ENCODE measurements around the gene PRR19.
A peak's percentile ranks its signal among the peaks of the same experiment; 100 is the strongest.

PRR19 gene

GRCh38 chr19:42283188-42284065, 18.5 kb upstream of the PRR19 start:
- DNase-seq (ENCODE audit: low read depth in 2 of 2) = peak; percentile 87 to 95

GRCh38 chr19:42284066-42284501, 17.8 kb upstream of the PRR19 start:
- peak; percentile 59 to 67 for DNase-seq (ENCODE audit: low read depth in 2 of 2)

DNA sequence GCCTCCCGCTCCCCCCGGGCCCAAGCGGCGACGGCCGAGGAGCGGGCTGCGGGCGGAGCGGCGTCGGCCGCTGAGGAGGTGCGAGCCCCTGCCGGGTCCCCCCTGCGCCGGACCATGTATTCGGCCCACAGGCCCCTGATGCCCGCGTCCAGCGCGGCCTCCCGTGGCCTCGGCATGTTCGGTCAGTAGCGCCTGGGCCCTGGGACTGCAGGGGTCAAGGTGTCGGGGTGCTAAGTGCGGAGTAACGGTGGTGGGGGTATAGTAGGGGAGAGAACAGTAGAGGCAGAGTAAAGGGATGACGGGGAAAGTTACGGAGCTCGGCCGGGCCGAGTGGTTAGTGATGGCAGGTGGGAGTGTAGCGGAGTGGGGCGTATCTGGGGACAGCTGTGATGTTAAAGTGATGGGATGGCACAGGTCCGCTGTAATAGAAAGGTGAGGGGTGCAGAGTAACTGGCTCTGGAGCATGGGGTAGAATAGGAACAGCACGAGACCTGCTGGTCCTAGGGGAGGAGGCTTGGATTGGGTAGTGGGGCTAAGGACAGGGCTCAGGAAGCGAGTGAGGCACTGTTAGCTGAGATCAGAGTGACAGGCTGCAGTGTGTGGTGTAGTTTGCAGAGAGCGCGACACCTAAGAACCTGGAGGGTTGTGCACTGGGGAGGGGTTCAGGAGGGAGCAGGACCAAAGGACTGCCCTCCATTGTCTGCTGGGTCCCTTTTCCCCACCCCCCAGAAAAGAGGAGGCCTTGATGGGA, 17.2 kb upstream of the PRR19 start:
- DNase-seq (ENCODE audit: low read depth in 2 of 2) = no peak

- no peak for DNase-seq (ENCODE audit: low read depth in 2 of 2)
Measured at GRCh38 chr19:42285541-42285941, 16.4 kb upstream of the PRR19 start.

GRCh38 chr19:42285988-42286348, 16.0 kb upstream of the PRR19 start:
- no peak for DNase-seq (ENCODE audit: low read depth in 2 of 2)

- DNase-seq (ENCODE audit: low read depth in 2 of 2) = no peak
Measured at GRCh38 chr19:42286349-42287016, 15.4 kb upstream of the PRR19 start.

DNA sequence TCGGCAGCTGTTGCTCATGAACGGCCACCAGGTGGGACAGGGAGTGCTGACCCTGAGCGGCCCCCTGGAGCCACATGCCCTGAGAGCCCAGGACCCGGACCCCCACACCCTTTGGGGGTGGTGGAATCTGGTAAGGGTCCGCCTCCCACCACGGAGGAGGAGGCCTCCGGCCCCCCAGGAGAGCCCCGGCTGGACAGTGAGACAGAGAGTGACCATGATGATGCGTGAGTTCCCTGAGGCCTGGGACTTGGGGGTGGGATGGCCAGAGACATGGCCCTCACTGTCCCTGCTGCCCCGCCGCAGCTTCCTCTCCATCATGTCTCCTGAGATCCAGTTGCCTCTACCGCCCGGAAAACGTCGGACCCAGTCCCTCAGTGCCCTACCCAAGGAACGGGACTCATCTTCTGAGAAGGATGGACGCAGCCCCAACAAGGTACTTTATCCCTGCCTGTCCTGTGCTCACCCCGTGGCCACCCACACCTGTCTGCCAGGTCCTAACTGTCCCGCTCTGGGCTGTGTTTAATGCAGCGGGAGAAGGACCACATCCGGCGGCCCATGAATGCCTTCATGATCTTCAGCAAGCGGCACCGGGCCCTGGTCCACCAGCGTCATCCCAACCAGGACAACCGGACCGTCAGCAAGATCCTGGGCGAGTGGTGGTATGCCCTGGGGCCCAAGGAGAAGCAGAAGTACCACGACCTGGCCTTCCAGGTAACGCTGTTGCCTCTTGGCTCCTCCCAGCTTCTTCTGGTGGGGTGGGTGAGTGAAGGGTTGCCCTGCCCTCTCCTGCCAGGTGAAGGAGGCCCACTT, 14.7 kb upstream of the PRR19 start:
- DNase-seq (ENCODE audit: low read depth in 2 of 2) = no peak

DNA sequence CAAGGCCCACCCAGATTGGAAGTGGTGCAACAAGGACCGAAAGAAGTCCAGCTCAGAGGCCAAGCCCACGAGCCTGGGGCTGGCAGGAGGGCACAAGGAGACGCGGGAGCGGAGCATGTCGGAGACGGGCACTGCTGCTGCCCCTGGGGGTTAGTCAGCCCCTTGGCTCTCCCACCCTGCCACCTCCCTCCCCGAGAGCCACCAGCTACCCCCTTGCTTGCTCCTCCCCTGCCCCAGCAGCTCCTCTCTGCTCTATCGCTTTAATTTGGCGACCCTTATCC, 14.2 kb upstream of the PRR19 start:
- no peak for DNase-seq (ENCODE audit: low read depth in 2 of 2)

DNA sequence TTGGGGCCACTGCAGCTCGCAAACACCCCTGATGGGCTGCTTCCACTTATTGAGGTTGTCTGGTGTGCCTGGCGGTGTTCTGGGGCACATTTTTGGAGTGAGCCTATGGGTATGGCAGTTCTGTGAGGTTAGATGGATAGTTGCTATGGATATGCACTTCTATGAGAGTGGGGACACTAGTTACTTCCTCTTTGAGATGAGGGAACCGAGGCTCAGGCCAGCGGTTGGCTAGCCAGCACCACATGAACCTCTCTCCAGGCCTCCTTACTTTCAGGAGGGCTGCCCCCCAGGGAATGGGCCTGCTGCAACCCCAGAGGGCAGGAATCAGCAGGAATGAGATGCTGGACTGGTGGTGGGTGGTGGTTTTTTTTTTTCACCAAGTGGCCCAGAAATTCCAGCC, 13.5 kb upstream of the PRR19 start:
- DNase-seq (ENCODE audit: low read depth in 2 of 2) = no peak

- no peak for DNase-seq (ENCODE audit: low read depth in 2 of 2)
Measured at GRCh38 chr19:42288881-42289555, 12.9 kb upstream of the PRR19 start.

DNA sequence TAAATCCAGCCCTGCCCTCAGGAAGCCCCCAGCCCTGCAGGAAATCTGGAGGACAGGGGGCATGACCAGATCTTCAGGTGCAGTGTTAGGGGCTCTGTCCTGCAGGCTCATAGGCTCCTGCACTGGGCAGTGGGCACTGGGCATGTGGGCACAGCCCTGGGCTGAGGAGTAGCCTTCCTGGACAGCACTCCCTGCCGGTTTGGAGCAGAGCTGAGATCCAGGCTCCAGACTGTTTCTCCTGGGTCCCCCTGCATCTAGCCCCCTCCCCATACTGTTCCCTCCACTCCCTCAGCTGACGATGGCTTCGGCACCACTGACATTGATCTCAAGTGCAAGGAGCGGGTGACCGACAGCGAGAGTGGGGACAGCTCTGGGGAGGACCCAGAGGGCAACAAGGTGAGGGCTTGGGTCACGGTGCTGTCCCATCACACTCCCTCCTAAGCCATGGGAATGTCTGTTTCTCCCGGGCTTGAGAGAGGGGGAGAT, 12.3 kb upstream of the PRR19 start:
- no peak for DNase-seq (ENCODE audit: low read depth in 2 of 2)

DNA sequence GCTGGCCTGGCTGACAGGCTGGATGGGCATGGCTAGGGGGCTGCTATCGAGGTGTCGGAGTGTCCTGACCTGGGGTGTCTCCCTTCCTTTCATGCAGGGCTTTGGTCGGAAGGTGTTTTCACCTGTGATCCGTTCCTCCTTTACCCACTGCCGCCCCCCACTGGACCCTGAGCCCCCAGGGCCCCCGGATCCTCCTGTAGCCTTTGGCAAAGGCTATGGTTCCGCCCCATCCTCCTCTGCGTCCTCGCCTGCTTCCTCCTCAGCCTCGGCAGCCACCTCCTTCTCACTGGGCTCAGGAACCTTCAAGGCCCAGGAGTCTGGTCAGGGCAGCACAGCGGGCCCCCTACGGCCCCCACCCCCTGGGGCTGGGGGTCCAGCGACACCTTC, 11.8 kb upstream of the PRR19 start:
- no peak for DNase-seq (ENCODE audit: low read depth in 2 of 2)

- no peak for DNase-seq (ENCODE audit: low read depth in 2 of 2)
Measured at GRCh38 chr19:42290523-42291434, 11.2 kb upstream of the PRR19 start.

DNA sequence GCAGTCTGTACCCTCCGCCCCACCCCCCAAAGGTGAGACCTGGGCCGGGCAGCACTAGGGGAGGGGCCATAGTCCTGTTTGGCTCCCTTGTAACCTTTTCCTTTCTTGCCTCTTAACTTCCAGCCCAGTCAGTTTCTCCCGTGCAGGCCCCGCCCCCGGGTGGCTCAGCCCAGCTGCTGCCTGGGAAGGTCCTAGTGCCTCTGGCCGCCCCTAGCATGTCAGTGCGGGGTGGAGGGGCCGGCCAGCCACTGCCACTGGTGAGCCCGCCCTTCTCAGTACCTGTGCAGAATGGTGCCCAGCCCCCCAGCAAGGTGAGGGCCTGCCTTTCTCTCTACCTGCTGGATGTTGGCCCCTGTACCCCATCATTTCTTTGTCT, 10.5 kb upstream of the PRR19 start:
- DNase-seq (ENCODE audit: low read depth in 2 of 2) = no peak

DNA sequence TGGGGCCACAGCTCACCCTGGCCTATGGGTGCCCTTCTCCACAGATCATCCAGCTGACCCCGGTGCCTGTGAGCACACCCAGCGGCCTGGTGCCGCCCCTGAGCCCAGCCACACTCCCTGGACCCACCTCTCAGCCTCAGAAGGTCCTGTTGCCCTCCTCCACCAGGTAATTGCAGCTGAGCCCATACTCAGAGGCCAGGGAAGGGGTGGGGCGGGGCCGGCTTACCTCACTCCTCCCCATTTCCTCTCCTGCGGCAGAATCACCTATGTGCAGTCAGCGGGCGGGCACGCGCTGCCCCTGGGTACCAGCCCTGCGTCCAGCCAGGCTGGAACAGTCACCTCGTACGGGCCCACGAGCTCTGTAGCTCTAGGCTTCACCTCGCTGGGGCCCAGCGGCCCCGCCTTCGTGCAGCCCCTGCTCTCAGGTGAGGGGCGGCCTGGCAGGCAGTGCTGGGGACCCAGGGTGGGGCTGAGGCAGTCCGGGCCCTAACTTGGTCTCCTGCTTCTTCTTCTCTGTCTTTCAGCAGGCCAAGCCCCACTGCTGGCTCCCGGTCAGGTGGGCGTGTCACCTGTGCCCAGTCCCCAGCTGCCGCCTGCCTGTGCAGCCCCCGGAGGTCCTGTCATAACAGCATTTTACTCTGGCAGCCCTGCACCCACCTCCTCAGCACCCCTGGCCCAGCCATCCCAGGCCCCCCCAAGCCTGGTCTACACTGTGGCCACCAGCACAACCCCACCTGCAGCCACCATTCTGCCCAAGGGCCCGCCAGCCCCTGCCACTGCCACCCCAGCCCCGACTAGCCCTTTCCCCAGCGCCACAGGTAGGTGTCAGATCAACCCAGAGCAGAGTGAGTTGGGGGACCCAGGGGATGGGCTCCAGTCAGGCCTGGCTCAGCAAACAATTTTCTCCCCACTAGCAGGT, 9.6 kb upstream of the PRR19 start:
- DNase-seq (ENCODE audit: low read depth in 2 of 2) = no peak

DNA sequence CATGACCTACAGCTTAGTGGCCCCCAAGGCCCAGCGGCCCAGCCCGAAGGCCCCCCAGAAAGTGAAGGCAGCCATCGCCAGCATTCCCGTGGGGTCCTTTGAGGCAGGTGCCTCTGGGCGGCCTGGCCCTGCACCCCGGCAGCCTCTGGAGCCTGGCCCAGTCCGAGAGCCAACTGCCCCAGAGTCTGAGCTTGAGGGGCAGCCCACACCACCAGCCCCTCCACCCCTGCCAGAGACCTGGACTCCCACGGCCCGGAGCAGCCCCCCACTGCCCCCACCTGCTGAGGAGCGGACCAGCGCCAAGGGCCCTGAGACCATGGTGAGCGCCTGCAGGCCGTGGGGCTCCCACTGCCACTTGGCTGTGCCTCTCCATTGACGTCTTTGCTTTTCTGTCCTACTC, 9.0 kb upstream of the PRR19 start:
- no peak for DNase-seq (ENCODE audit: low read depth in 2 of 2)

DNA sequence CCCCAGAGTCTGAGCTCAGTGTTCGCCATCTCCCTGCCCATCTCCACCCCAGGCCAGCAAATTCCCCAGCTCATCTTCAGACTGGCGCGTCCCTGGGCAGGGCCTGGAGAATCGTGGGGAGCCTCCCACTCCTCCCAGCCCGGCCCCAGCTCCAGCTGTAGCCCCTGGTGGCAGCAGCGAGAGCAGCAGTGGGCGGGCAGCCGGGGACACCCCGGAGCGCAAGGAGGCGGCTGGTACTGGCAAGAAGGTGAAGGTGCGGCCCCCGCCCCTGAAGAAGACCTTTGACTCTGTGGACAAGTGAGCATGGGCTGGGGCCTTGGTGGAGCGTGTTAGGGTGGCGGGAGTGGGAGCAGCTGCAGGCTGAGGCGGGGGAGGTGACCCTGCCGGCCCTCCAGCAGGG, 8.4 kb upstream of the PRR19 start:
- no peak for DNase-seq (ENCODE audit: low read depth in 2 of 2)

DNA sequence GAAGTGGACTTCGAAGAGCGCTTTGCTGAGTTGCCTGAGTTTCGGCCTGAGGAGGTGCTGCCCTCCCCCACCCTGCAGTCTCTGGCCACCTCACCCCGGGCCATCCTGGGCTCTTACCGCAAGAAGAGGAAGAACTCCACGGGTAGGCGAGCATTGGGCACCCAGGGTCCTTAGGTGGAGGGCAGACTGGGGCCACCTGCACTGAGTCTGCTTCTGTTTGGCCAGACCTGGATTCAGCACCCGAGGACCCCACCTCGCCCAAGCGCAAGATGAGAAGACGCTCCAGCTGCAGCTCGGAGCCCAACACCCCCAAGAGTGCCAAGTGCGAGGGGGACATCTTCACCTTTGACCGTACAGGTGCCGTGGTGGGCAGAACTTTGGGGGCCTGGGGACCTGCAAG, 8.0 kb upstream of the PRR19 start:
- DNase-seq (ENCODE audit: low read depth in 2 of 2) = no peak

DNA sequence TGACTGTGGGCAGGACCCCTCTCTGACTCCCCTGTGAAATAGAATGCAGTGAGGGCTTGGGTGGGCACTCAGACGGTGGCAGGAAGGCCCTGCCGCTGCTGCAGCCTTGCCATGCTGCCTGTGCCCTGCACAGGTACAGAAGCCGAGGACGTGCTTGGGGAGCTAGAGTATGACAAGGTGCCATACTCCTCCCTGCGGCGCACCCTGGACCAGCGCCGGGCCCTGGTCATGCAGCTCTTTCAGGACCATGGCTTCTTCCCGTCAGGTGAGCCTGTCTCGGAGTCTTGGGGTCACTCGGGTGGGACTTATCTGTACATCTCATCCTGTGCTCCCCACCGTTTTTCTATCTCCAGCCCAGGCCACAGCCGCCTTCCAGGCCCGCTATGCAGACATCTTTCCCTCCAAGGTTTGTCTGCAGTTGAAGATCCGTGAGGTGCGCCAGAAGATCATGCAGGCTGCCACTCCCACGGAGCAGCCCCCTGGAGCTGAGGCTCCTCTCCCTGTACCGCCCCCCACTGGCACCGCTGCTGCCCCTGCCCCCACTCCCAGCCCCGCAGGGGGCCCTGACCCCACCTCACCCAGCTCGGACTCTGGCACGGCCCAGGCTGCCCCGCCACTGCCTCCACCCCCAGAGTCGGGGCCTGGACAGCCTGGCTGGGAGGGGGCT, 7.3 kb upstream of the PRR19 start:
- DNase-seq (ENCODE audit: low read depth in 2 of 2) = no peak

Data from stimulated activated CD4-positive, alpha-beta T cell treated with anti-CD3 and anti-CD28 coated beads, Interleukin-15, amount 100 ng/mL, for 48 hours (primary cell).